ENCODE measurements around the gene BRD7.

DNA sequence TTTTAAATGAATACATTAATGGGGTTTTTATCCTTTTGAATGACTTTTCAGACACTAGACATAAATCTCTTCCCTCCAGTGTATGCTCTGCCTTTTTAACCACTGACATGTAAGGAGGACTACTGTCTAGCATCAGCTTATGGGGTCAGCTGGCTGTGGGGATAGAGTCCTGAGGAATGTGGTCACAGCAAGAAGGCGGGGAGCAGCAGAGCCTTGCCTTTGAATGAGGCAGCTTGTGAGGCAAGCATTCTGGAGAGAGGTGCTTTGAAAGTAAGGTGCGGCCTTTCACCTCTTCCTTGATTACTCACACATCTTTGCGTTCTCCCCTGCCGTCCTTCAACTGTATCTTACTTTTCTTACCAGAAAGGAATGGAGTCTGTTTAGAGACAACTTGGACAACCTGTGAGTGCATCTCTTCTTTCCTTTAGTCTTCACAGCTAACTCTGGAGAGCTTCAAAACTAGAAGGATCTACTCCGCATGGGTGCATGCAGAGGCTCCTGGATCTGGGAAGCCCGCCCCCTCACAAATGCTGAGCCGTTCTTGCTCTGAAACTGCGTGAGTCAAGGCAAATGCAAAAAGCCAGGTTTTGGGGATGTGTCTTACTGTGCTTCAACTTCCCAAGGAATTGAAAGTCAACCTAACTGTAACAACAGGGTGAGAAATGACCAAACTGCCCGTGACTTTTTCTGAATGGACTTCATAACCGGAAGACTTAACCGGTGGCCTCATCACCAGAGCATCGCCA, 52.5 kb downstream of the BRD7 start:
- TF ChIP-seq, protein P1, sequence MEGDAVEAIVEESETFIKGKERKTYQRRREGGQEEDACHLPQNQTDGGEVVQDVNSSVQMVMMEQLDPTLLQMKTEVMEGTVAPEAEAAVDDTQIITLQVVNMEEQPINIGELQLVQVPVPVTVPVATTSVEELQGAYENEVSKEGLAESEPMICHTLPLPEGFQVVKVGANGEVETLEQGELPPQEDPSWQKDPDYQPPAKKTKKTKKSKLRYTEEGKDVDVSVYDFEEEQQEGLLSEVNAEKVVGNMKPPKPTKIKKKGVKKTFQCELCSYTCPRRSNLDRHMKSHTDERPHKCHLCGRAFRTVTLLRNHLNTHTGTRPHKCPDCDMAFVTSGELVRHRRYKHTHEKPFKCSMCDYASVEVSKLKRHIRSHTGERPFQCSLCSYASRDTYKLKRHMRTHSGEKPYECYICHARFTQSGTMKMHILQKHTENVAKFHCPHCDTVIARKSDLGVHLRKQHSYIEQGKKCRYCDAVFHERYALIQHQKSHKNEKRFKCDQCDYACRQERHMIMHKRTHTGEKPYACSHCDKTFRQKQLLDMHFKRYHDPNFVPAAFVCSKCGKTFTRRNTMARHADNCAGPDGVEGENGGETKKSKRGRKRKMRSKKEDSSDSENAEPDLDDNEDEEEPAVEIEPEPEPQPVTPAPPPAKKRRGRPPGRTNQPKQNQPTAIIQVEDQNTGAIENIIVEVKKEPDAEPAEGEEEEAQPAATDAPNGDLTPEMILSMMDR (IDR thresholded peaks at IDR 0.05): no peak
- no peak for TF ChIP-seq POLR2A (IDR thresholded peaks at IDR 0.05)

All from right lobe of liver (tissue), 4 donors.